Prostate gland (tissue), 2 donors: ENCODE data around the gene KBTBD3. TPM values are rescaled to one million over a fixed set of nuclear protein-coding genes. Genes with fewer than 3 reads are reported as not detected.
"Not testable (repeated sequence)": the region's sequence is repeated elsewhere in the genome, so short reads cannot be mapped to it uniquely, and the experiment has no call there.

Experiments used
- DNase-seq: peaks from one replicate; pipeline ENCODE4 v3.0.0-alpha.2; 2019; ENCODE audit warnings: low spot score
- H3K27ac ChIP-seq, 2 donors: fragments of 200-600 bp; sonication (generic); 2 replicates each; pipeline ENCODE4 v1.5.1; 2017 to 2019
- H3K27me3 ChIP-seq: fragments of 200-600 bp; sonication (generic); replicated peaks from 2 replicates; pipeline ENCODE4 v1.5.1; 2019; ENCODE audit not compliant: insufficient read depth
- H3K36me3 ChIP-seq, 2 donors: fragments of 200-600 bp; sonication (generic); 1 replicate in 1 of 2; 2 replicates in 1 of 2; pipeline versions ENCODE4 v1.5.1 to v1.8.1; 2017 to 2019
- H3K4me1 ChIP-seq: fragments of 200-600 bp; sonication (generic); replicated peaks from 2 replicates; pipeline ENCODE4 v1.5.1; 2019
- H3K4me3 ChIP-seq, 2 donors: fragments of 200-600 bp; sonication (generic); 2 replicates each; pipeline ENCODE4 v1.5.1; 2017 to 2019
- H3K9me3 ChIP-seq: fragments of 200-600 bp; sonication (generic); 2 replicates; pipeline ENCODE4 v1.5.1; 2017
- POLR2A ChIP-seq: fragments of 450-650 bp; IDR thresholded peaks from one replicate; pipeline ENCODE4 v1.6.1; 2016; ENCODE audit warnings: antibody characterized with exemption, mild to moderate bottlenecking
- POLR2AphosphoS5 ChIP-seq: sonication (generic); formaldehyde crosslinking; IDR thresholded peaks from one replicate; pipeline ENCODE4 v1.6.1; 2017; ENCODE audit warnings: antibody characterized with exemption
- WGBS: methylation state at CpG from one replicate; pipeline ENCODE4 v1.1.5; 2018; 5-methylcytosine and 5-hydroxymethylcytosine counted together
- intact Hi-C: fragments of 100-400 bp; cut with DNase I; formaldehyde crosslinking; loops from one replicate; pipeline ENCODE4 v1.14.2; 2022
- total RNA-seq, 2 donors: library from RNA; depleted of rRNA; stranded (reverse); fragments of >200 nt; gene quantifications; one replicate each; pipeline ENCODE4 v1.1.0, GENCODE V29; 2016
- TF ChIP-seq, protein P1 (sequence below), 4 experiments: fragments of 200-600 bp in 2 of 4; fragments of 450-650 bp in 2 of 4; sonication (generic) in 2 of 4; IDR thresholded peaks; 1 replicate in 3 of 4; 2 replicates in 1 of 4; pipeline ENCODE4 v1.5.1; 2016 to 2019; ENCODE audit warnings: antibody characterized with exemption in 4 of 4, mild to moderate bottlenecking in 2 of 4, moderate library complexity in 2 of 4

The KBTBD3 gene
- total RNA-seq, 2 donors from 2014 or later = 3.8 to 7.3 TPM

DNA sequence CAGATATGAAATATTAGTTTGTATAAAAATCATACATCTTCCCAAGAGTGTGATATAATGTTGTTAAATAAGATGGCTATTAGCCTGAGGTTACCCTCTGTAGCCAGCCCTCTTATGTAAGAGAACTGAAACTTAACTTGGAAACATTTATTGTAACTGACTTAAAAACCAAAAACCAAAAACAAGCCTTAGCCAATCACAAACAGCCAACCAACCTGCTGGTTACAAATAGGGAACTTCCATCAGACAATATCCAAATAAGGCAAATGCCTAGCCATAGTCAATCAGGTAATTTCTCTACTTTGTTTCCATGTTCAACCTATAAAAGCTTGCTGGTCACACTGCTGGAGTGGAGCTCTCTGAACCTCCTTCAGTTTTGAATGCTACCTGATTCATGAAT is 14.1 kb downstream of the KBTBD3 start:
- H3K27ac ChIP-seq = no peak overlapping the region
- H3K4me3 ChIP-seq = no peak overlapping the region
- no peaks in the 10 kb centered on the region for H3K4me1 ChIP-seq
- no peak for DNase-seq
- H3K36me3 ChIP-seq = no peaks in the 10 kb centered on the region
- H3K9me3 ChIP-seq = no peaks in the 10 kb centered on the region
- no peak for TF ChIP-seq POLR2A
- TF ChIP-seq, protein P1, sequence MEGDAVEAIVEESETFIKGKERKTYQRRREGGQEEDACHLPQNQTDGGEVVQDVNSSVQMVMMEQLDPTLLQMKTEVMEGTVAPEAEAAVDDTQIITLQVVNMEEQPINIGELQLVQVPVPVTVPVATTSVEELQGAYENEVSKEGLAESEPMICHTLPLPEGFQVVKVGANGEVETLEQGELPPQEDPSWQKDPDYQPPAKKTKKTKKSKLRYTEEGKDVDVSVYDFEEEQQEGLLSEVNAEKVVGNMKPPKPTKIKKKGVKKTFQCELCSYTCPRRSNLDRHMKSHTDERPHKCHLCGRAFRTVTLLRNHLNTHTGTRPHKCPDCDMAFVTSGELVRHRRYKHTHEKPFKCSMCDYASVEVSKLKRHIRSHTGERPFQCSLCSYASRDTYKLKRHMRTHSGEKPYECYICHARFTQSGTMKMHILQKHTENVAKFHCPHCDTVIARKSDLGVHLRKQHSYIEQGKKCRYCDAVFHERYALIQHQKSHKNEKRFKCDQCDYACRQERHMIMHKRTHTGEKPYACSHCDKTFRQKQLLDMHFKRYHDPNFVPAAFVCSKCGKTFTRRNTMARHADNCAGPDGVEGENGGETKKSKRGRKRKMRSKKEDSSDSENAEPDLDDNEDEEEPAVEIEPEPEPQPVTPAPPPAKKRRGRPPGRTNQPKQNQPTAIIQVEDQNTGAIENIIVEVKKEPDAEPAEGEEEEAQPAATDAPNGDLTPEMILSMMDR (IDR thresholded peaks at IDR 0.05) = no peak
- TF ChIP-seq POLR2AphosphoS5 = no peak
- no peaks in the 10 kb centered on the region for H3K27me3 ChIP-seq
- intact Hi-C loops = no loop called here

DNA sequence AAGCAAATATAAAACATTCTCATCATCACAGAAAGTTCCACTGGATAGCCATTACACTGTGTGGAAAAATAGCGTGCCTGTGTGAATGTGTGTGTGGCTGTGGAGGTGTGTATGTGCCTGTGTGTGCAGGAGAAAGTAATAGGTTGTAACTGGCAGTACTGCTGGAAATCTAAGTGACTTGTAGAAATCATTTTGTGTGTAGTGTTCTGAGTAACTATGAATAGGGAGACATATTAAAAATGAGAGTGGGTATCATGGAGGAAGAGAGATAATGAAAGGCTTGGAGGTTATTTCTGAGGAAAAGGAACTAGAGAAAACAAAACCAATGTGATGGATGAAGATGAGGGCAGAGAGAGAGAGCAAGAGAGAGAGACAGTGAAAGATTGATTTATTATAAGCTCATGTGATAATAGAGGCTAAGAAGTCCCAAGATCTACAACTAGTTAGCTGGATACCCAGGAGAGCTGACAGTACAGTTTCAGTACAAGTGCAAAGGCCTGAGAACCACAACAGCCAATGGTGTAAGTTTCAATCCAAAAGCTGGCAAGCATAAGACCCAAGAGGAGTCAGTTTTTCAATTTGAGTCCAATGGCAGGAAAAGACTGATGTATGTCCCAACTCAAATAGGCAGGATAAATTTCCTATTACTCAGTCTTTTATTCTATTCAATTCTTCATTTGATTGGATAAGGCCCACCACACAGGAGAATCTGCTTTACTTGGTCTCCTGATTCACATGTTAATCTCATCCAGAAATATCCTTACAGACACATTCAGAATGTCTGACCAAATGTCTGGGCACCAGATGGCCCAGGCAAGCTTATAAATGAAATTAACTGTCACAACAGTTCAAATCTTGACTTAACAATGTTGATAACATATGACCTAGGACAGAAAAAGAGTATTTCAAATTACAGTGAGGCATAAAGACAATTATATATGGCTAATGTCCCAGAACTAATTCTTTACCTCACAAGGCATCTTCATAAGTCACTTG is 14.9 kb downstream of the KBTBD3 start:
- WGBS = 100% methylated on average over 1 of the region's 1 CpG
- H3K27ac ChIP-seq = no peak overlapping the region
- intact Hi-C loops = no loop called here
- no peaks in the 10 kb centered on the region for H3K9me3 ChIP-seq
- H3K4me3 ChIP-seq = no peak overlapping the region
- no peak for DNase-seq
- H3K27me3 ChIP-seq = no peaks in the 10 kb centered on the region
- TF ChIP-seq POLR2A (no peak), POLR2AphosphoS5 (no peak)
- TF ChIP-seq, protein P1 (IDR thresholded peaks at IDR 0.05) = no peak
- H3K36me3 ChIP-seq = no peaks in the 10 kb centered on the region
- H3K4me1 ChIP-seq = no peaks in the 10 kb centered on the region

DNA sequence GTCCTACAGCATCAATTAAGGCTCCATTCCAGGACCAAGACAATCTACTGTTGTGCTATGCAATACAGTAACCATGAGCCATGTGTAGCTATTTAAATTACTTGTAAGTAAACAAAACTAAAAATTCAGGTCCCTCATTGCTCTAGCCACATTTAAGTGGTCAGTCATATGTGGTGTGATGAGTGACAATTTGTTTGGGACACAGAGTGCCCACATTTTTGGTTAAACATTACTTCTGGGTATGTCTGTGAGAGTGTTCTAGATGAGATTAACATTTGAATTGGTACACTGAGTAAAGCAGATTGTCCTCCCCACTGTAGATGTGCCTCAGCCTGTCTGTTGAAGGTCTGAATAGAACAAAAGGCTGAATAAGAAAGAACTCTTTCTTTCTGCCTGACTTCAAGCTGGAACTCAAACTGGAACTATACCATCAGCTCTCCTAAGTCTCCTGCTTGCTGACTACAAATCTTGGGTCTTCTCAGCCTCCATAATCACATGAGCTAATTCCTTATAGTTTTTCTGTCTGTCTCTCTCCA is 15.8 kb downstream of the KBTBD3 start:
- Histone ChIP-seq H3K27ac (no peak overlapping the region), H3K9me3 (no peaks in the 10 kb centered on the region), H3K27me3 (no peaks in the 10 kb centered on the region), H3K4me3 (no peak overlapping the region), H3K36me3 (no peaks in the 10 kb centered on the region), H3K4me1 (no peaks in the 10 kb centered on the region)
- no peak for DNase-seq
- intact Hi-C loops = no loop called here
- TF ChIP-seq, protein P1 (IDR thresholded peaks at IDR 0.05) = no peak
- TF ChIP-seq POLR2AphosphoS5 (no peak), POLR2A (no peak)

DNA sequence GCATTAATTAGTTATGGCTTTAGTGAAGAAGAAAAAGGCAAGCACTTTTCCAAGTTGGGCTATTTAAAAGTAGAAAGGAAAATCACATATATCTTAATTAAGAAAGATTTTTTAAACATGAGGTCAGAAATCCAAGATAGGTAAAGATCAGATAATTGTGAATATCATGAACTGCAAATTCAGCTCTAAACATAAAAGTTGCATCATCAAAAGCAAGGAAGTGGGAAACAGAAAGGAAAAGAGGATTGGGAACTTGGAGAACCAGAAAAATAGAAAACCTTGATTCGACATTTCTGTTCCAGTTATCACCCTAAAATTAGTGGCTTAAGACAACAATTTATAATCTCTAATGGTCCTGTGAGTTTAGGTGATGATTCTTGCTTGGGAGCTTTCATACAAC is 17.5 kb downstream of the KBTBD3 start:
- Histone ChIP-seq H3K27ac (no peak overlapping the region), H3K9me3 (no peaks in the 10 kb centered on the region), H3K4me3 (no peak overlapping the region), H3K4me1 (no peaks in the 10 kb centered on the region), H3K27me3 (no peaks in the 10 kb centered on the region), H3K36me3 (no peaks in the 10 kb centered on the region)
- WGBS = 96% methylated on average over 1 of the region's 1 CpG
- intact Hi-C loops = no loop called here
- DNase-seq = no peak
- TF ChIP-seq, protein P1 (IDR thresholded peaks at IDR 0.05) = no peak
- no peak for TF ChIP-seq POLR2AphosphoS5

DNA sequence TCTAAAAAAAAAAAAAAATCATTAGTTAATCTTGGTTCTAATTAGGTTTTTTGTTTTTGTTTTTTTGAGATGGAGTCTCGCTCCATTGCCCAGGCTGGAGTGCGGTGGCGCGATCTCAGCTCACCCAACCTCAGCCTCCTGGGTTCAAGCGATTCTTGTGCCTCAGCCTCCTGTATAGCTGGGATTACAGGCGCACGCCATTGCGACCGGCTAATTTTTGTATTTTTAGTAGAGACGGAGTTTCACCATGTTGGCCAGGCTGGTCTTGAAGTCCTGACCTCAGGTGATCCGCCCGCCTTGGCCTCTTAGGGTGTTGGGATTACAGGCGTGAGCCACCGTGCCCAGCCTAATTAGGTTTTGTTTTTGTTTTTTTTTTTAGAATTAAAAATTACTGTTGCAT is 18.8 kb downstream of the KBTBD3 start:
- intact Hi-C loops, H3K27ac ChIP-seq, H3K4me3 ChIP-seq, H3K4me1 ChIP-seq, H3K27me3 ChIP-seq, H3K9me3 ChIP-seq, DNase-seq, H3K36me3 ChIP-seq: not testable (repeated sequence)
- 99% methylated on average over 14 of the region's 14 CpGs for WGBS
